ENCODE data around the gene UCN. TPM values are rescaled to one million over a fixed set of nuclear protein-coding genes. Genes with fewer than 3 reads are reported as not detected.
"Not testable (repeated sequence)": the region's sequence is repeated elsewhere in the genome, so short reads cannot be mapped to it uniquely, and the experiment has no call there.

UCN gene
- polyA plus RNA-seq, 1 experiment: 0.40 TPM

DNA sequence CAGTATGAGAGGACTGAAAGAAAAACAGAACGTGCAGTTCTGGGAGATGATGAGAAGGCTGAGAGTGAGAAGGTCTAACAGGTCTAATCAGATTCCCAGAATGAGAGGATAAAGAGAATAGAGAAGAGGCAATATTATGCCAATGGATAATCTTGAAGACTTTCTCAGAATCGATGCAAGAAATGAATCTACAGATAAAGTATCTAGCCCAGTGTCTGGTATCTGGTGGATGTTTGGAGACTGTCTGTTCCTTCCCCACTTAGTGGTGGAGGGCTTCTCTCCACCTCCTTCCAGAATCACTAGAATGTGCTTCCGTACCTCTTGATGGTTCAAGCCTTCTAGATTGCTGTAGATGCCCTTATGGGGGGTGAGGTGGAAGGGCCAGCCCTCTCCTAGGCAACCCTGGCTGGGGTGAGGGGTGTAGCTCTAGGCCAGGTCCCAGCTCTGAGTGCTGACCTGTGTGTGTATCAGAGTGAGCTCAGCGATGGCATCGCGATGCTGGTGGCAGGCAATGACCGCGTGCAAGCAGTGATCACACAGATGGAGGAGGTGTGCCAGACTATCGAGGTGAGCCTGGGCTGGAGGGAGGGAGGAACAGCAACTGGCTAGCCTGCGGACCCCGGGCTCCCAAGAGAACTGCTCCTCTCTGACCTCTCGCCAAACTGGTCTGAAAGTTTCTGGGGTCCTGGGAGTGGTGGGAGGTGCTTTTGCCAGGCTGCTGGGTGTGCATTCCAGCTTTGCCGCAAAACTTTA lies 3.6 kb downstream of the UCN start:
- DNase-seq (ENCODE audit: low read depth, low spot score): no peak
- peaks cover 5% of the 10 kb centered on the region; the same call in 1 of the 2 replicates for H3K9me3 ChIP-seq (ENCODE audit: control insufficient read depth, insufficient read depth, low read length)
- H3K27ac ChIP-seq (ENCODE audit: low read depth, low read length): no peak overlapping the region
- CTCF ChIA-PET: interaction anchor here (2.0 to 7.5 kb wide), 7 partner anchors 13 to 205 kb away, joined by 14 to 87 read pairs (median 24); partner anchors contain the start of genes MPV17 and TRIM54
- no peak overlapping the region for H3K4me3 ChIP-seq (ENCODE audit: low read depth, low read length)
- TF ChIP-seq, protein P1, sequence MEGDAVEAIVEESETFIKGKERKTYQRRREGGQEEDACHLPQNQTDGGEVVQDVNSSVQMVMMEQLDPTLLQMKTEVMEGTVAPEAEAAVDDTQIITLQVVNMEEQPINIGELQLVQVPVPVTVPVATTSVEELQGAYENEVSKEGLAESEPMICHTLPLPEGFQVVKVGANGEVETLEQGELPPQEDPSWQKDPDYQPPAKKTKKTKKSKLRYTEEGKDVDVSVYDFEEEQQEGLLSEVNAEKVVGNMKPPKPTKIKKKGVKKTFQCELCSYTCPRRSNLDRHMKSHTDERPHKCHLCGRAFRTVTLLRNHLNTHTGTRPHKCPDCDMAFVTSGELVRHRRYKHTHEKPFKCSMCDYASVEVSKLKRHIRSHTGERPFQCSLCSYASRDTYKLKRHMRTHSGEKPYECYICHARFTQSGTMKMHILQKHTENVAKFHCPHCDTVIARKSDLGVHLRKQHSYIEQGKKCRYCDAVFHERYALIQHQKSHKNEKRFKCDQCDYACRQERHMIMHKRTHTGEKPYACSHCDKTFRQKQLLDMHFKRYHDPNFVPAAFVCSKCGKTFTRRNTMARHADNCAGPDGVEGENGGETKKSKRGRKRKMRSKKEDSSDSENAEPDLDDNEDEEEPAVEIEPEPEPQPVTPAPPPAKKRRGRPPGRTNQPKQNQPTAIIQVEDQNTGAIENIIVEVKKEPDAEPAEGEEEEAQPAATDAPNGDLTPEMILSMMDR (IDR thresholded peaks at IDR 0.05; ENCODE audit: low read depth, low read length): no peak
- POLR2A ChIA-PET: no interaction called here
- peaks cover 38% of the 10 kb centered on the region for H3K27me3 ChIP-seq (ENCODE audit: control insufficient read depth, insufficient read depth, low read length)

DNA sequence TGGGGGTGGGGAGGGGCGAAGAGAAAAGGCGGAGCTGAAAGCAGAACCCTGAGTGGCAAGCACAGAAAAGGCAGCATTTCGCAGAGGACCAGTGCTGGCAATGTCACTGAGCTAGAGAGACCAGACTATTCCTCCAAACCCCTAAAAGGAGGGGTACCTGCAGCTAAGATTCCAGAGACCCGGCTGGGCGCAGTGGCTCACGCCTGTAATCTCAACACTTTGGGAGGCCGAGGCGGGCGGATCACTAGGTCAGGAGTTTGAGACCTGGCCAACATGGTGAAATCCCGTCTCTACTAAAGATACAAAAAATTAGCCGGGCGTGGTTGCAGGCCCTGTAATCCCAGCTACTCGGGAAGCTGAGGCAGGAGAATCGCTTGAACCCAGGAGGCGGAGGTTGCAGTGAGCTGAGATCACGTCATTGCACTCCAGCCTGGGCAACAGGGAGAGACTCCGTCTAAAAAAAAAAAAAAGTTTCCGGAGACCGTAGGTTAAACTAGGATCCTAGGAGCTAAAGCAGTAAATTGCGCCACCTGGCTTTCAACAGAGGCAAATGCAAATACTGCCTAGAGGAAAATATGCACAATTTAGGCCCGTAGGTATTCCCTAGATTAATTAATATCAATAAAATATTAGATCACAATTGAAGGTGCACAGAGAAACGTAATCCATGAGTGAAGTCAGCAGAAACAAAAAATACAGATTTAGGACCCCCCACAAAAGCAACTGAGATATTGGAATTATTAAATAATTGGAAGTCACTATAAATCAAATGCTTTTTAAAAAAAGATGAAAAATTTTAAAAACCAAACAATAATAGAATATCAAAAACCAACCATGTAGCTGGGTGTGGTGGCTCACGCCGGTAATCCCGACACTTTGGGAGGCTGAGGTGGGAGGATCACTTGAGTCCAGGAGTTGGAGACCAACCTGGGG lies 4.9 kb downstream of the UCN start:
- Histone ChIP-seq H3K27ac (ENCODE audit: low read depth, low read length) (no peak overlapping the region), H3K4me3 (ENCODE audit: low read depth, low read length) (no peak overlapping the region), H3K9me3 (ENCODE audit: control insufficient read depth, insufficient read depth, low read length) (peaks cover 5% of the 10 kb centered on the region; the same call in 1 of the 2 replicates), H3K27me3 (ENCODE audit: control insufficient read depth, insufficient read depth, low read length) (peaks cover 33% of the 10 kb centered on the region)
- ChIA-PET CTCF (interaction anchor here (0.5 to 7.5 kb wide), 40 partner anchors 9 to 1895 kb away, joined by 3 to 87 read pairs (median 4); partner anchors contain the start of genes MPV17, PREB and TRIM54), POLR2A (interaction anchor here (0.7 to 1.7 kb wide), 4 partner anchors 10 to 178 kb away, joined by 3 to 18 read pairs (median 4); partner anchors contain the start of genes ATRAID and SLC5A6)
- TF ChIP-seq, protein P1 (IDR thresholded peaks at IDR 0.05; ENCODE audit: low read depth, low read length): peak; percentile 89
- DNase-seq (ENCODE audit: low read depth, low spot score): no peak

DNA sequence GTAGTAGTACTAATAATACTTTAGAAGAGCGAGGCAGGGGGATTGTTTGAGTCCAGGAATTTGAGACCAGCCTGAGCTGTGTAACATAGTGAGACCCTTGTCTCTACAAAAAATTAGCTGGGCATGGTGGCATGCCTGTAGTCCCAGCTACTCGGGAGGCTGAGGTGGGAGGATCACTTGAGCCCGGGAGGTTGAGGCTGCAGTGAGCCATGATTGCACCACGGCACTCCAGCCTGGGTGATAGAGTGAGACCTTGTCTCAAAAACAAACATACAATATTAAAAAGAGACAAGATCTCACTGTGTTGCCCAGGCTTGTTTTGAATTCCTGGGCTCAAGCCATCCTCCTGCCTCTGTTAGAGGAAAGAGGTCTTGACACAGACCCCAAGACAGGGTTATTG lies 7.6 kb downstream of the UCN start:
- H3K9me3 ChIP-seq (ENCODE audit: control insufficient read depth, insufficient read depth, low read length); H3K27ac ChIP-seq (ENCODE audit: low read depth, low read length); H3K4me3 ChIP-seq (ENCODE audit: low read depth, low read length); DNase-seq (ENCODE audit: low read depth, low spot score); POLR2A ChIA-PET: not testable (repeated sequence)
- peaks cover 16% of the 10 kb centered on the region for H3K27me3 ChIP-seq (ENCODE audit: control insufficient read depth, insufficient read depth, low read length)
- CTCF ChIA-PET: interaction anchor here (1.1 to 7.5 kb wide), 2 partner anchors 19 to 35 kb away, joined by 6 to 87 read pairs; partner anchors contain the start of gene TRIM54

DNA sequence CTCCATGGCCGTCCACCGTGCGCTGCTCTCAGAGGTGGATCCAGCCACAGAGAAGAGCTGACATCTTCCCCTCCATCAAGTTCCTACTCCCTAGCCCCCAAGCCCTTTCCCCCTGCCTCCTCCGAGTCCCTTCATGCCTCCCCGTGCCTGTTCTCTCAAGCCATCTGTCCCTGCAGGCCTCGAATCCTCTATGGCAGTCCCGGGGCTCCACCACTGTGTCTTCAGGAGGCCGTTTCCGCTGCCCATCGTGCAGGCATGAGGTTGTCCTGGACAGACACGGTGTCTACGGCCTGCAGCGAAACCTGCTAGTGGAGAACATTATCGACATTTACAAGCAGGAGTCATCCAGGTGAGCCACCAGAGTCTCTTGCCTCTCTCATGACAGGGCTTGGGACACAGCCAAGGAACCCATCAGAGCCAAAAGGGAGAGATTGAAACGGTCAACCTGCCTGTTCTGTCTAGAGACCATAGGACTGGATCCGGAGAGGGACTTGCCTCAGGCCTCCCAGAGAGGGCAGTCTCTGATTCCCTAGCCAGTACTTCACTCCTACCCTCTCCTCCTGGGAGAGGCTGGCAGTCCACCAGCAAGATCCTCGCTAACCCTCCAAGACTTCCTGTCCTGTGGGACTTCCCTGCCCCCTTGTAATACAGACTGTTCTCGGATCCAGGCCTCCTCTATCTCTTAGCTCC lies 9.7 kb downstream of the UCN start:
- DNase-seq (ENCODE audit: low read depth, low spot score): no peak
- POLR2A ChIA-PET: no interaction called here
- Histone ChIP-seq H3K9me3 (ENCODE audit: control insufficient read depth, insufficient read depth, low read length) (no peaks in the 10 kb centered on the region), H3K4me3 (ENCODE audit: low read depth, low read length) (no peak overlapping the region), H3K27me3 (ENCODE audit: control insufficient read depth, insufficient read depth, low read length) (peaks cover 7% of the 10 kb centered on the region), H3K27ac (ENCODE audit: low read depth, low read length) (no peak overlapping the region)
- TF ChIP-seq, protein P1 (IDR thresholded peaks at IDR 0.05; ENCODE audit: low read depth, low read length): no peak
- CTCF ChIA-PET: interaction anchor here (7.5 kb wide), 1 partner anchor 17 kb away, joined by 87 read pairs; the partner anchor contains the start of gene TRIM54

DNA sequence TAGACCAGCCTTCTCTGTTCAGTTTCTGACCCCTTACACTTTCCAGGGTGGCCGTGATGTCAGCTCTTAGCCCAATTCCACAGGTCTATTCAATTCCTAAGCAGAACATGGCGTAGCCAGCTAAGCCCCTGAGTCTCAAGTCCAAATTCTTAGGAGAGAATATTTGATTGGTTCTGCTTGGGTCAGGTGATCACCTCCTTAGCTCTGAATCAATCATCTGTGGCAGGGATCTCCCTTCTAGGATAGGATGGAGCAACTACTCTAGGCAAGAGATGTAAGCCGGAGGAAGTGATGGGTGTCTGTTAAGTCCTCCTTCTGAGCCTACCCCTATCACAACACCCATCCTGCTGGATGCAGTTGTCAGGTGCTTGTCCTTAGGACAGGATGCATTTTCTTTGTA lies 11.1 kb downstream of the UCN start:
- TF ChIP-seq, protein P1 (IDR thresholded peaks at IDR 0.05; ENCODE audit: low read depth, low read length): no peak
- ChIA-PET CTCF (interaction anchor here (0.9 to 2.4 kb wide), 3 partner anchors 17 to 200 kb away, joined by 3 to 11 read pairs (median 4); no protein-coding TSS in a partner anchor), POLR2A (interaction anchor here (0.7 kb wide), 1 partner anchor 492 kb away, joined by 3 read pairs; no protein-coding TSS in a partner anchor)
- H3K4me3 ChIP-seq (ENCODE audit: low read depth, low read length): no peak overlapping the region
- no peaks in the 10 kb centered on the region for H3K9me3 ChIP-seq (ENCODE audit: control insufficient read depth, insufficient read depth, low read length)
- peaks cover 7% of the 10 kb centered on the region for H3K27me3 ChIP-seq (ENCODE audit: control insufficient read depth, insufficient read depth, low read length)
- DNase-seq (ENCODE audit: low read depth, low spot score): no peak
- H3K27ac ChIP-seq (ENCODE audit: low read depth, low read length): no peak overlapping the region

All from AG04450 (cell line).